Measurements from ENCODE around the gene MAPKAP1. TPM values are rescaled to one million over a fixed set of nuclear protein-coding genes. Genes with fewer than 3 reads are reported as not detected.

The MAPKAP1 gene
- total RNA-seq, 1 donor from 2014 or later = 123 TPM

DNA sequence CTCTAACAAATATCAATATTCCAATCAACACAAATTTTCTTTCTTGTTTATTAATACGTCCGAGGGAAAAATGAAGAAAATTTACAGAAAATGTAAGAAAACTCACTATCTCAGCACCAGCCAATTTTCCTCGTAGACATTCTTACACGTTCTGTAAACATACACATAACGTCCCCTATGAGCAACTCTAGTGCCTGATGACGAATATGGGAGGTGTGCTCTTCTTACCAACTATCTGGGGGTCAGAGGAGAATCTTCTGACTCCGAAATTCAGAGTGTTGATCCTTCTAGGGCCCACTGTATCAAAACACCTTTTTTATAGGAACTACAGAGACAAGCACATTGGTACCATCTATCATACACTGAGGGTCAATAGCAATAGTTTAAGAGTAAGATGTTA is 246.7 kb downstream of the MAPKAP1 start:
- Mint-ChIP-seq H3K4me1 (no peaks in the 10 kb centered on the region), H3K36me3 (ENCODE audit: low read depth) (peaks cover 38% of the 10 kb centered on the region), H3K27me3 (no peaks in the 10 kb centered on the region), H3K9me3 (peaks cover 4% of the 10 kb centered on the region), H3K4me3 (no peak overlapping the region), H3K27ac (no peak overlapping the region)
- no peak for DNase-seq
- intact Hi-C loops (cut with micrococcal nuclease) = no loop called here

- DNase-seq = no peak
- Mint-ChIP-seq H3K27me3 (no peaks in the 10 kb centered on the region), H3K36me3 (ENCODE audit: low read depth) (peaks cover 39% of the 10 kb centered on the region), H3K4me1 (no peaks in the 10 kb centered on the region), H3K4me3 (no peak overlapping the region), H3K9me3 (peaks cover 4% of the 10 kb centered on the region), H3K27ac (no peak overlapping the region)
- intact Hi-C loops (cut with micrococcal nuclease) = no loop called here
Observed at GRCh38 chr9:125457357-125457756, 249.7 kb downstream of the MAPKAP1 start.

DNA sequence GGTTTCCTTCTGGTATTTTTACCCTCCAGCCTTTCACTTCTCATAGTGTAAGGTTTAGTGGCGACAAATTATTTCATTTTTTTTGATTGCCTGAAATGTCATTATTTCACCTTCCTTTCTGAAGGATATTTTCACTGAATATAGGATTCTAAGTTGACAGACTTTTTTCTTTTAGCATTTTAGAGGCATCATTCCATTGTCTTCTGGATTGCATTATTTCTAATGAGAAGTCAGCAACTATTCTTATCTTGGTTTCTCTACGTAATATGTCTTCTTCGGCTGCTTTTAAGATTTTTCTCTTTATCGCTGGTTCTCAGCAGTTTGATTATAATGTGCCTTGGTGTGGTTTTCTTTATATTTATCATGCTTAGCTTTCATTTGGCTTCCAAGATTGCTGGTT is 251.1 kb downstream of the MAPKAP1 start:
- no peak overlapping the region for H3K4me3 Mint-ChIP-seq
- DNase-seq = no peak
- H3K27ac Mint-ChIP-seq = no peak overlapping the region
- H3K9me3 Mint-ChIP-seq = peaks cover 4% of the 10 kb centered on the region
- intact Hi-C loops (cut with micrococcal nuclease) = no loop called here
- H3K4me1 Mint-ChIP-seq = no peaks in the 10 kb centered on the region
- H3K27me3 Mint-ChIP-seq = no peaks in the 10 kb centered on the region
- H3K36me3 Mint-ChIP-seq (ENCODE audit: low read depth) = peaks cover 42% of the 10 kb centered on the region

- H3K27me3 Mint-ChIP-seq = no peaks in the 10 kb centered on the region
- peaks cover 39% of the 10 kb centered on the region for H3K36me3 Mint-ChIP-seq (ENCODE audit: low read depth)
- H3K4me3 Mint-ChIP-seq = no peak overlapping the region
- H3K9me3 Mint-ChIP-seq = peaks cover 4% of the 10 kb centered on the region
- intact Hi-C loops (cut with micrococcal nuclease) = no loop called here
- DNase-seq = no peak
- no peak overlapping the region for H3K27ac Mint-ChIP-seq
- no peaks in the 10 kb centered on the region for H3K4me1 Mint-ChIP-seq
Observed at GRCh38 chr9:125455132-125455531, 251.9 kb downstream of the MAPKAP1 start.

DNA sequence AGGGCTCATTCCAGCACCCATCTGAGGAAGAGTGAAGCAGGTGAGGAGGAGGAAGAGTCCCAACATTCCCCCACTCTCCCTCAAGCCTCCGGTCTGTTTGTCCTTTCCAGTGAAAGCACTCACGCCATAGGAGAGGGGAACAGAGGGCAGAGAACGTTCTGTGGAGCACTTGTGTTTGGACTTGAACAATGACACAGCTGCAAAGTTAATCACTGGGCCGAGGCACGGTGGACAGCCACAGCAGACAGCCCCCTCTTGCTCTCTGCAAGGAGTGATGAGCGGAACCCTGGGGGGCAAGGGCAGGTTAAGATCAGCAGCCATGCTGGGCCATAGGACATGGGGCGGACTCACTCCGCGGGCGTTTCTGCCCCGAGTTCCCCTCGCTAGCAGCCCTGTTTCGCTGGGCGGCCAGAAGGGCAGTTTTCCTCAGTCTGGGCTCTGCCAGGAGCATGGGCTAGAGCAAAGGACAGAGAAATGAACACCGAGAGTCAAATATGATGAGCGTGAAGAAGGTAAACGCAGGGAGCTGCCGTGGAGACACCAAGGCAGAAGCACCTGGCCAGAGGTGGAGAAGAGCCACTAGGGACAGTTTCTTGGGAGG is 259.7 kb downstream of the MAPKAP1 start:
- intact Hi-C loops (cut with micrococcal nuclease) = no loop called here
- no peak for DNase-seq
- H3K36me3 Mint-ChIP-seq (ENCODE audit: low read depth) = peaks cover 11% of the 10 kb centered on the region
- H3K4me3 Mint-ChIP-seq = no peak overlapping the region
- no peaks in the 10 kb centered on the region for H3K27me3 Mint-ChIP-seq
- no peaks in the 10 kb centered on the region for H3K9me3 Mint-ChIP-seq
- peaks cover 2% of the 10 kb centered on the region for H3K4me1 Mint-ChIP-seq
- H3K27ac Mint-ChIP-seq = no peak overlapping the region

DNA sequence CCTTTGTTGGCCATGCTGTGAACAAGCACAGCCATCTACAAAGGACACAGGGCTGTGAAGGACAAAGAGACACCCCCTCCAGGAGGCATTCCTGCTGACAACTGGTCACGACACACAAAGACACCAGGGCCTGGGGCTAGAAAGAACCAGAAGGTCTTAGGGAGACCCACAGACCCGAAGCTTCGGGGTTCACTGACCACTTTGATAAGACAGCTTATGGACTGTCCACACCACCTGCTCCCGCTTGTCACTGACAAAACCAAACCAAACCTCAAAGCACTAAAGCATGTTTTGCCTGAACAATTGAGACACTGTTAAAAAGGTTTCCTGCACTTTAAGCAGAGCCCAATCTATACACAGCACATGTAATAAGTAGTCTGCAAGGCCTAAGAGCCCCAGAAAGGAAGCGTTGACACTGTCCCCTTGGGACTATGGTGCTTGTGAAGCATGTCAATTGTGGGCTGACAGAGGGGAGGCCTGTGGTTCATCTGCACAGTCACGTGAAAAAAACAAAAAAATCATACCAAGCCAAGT is 260.4 kb downstream of the MAPKAP1 start:
- Mint-ChIP-seq H3K27ac (no peak overlapping the region), H3K27me3 (no peaks in the 10 kb centered on the region), H3K4me3 (no peak overlapping the region), H3K4me1 (peaks cover 2% of the 10 kb centered on the region), H3K9me3 (no peaks in the 10 kb centered on the region), H3K36me3 (ENCODE audit: low read depth) (peaks cover 8% of the 10 kb centered on the region)
- no peak for DNase-seq
- intact Hi-C loops (cut with micrococcal nuclease) = no loop called here

- Mint-ChIP-seq H3K27ac (no peak overlapping the region), H3K4me3 (no peak overlapping the region), H3K27me3 (no peaks in the 10 kb centered on the region), H3K9me3 (no peaks in the 10 kb centered on the region), H3K36me3 (ENCODE audit: low read depth) (peaks cover 4% of the 10 kb centered on the region), H3K4me1 (peaks cover 2% of the 10 kb centered on the region)
- DNase-seq = no peak
- intact Hi-C loops (cut with micrococcal nuclease) = no loop called here
Observed at GRCh38 chr9:125444956-125445506, 262.0 kb downstream of the MAPKAP1 start.

DNA sequence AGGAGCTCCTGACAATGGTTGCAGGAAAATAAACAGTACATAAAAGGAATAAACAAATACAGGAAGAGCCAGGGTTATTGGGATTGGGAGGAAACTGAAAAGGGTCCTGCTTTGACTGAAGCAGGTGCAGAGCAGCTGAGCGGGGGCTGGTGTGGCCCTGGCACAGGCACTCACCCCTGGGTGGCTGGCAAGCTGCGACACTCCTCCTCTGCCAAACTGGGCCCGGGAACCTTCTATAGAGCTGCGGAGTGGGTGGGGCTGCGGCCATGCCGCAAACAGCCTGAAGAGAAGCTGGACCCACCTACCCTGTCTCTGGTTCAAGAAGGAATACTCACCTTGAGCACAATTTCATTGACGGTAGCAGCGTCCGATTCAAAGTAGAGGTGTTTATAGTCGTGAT is 262.8 kb downstream of the MAPKAP1 start:
- H3K4me3 Mint-ChIP-seq = no peak overlapping the region
- DNase-seq = no peak
- intact Hi-C loops (cut with micrococcal nuclease) = no loop called here
- peaks cover 2% of the 10 kb centered on the region for H3K4me1 Mint-ChIP-seq
- no peaks in the 10 kb centered on the region for H3K9me3 Mint-ChIP-seq
- no peaks in the 10 kb centered on the region for H3K27me3 Mint-ChIP-seq
- H3K36me3 Mint-ChIP-seq (ENCODE audit: low read depth) = peaks cover 7% of the 10 kb centered on the region
- no peak overlapping the region for H3K27ac Mint-ChIP-seq

GRCh38 chr9:125443367-125443766 is 263.6 kb downstream of the MAPKAP1 start:
- no peak for DNase-seq
- H3K4me3 Mint-ChIP-seq = no peak overlapping the region
- peaks cover 7% of the 10 kb centered on the region for H3K36me3 Mint-ChIP-seq (ENCODE audit: low read depth)
- intact Hi-C loops (cut with micrococcal nuclease) = no loop called here
- no peaks in the 10 kb centered on the region for H3K27me3 Mint-ChIP-seq
- H3K9me3 Mint-ChIP-seq = no peaks in the 10 kb centered on the region
- H3K27ac Mint-ChIP-seq = no peak overlapping the region
- peaks cover 2% of the 10 kb centered on the region for H3K4me1 Mint-ChIP-seq

- Mint-ChIP-seq H3K27ac (no peak overlapping the region), H3K4me1 (no peaks in the 10 kb centered on the region), H3K9me3 (no peaks in the 10 kb centered on the region), H3K27me3 (no peaks in the 10 kb centered on the region), H3K36me3 (ENCODE audit: low read depth) (peaks cover 7% of the 10 kb centered on the region), H3K4me3 (no peak overlapping the region)
- no peak for DNase-seq
- intact Hi-C loops (cut with micrococcal nuclease) = no loop called here
Observed at GRCh38 chr9:125442452-125442851, 264.6 kb downstream of the MAPKAP1 start.

- Mint-ChIP-seq H3K4me3 (no peak overlapping the region), H3K9me3 (no peaks in the 10 kb centered on the region), H3K27ac (no peak overlapping the region), H3K4me1 (no peaks in the 10 kb centered on the region), H3K36me3 (ENCODE audit: low read depth) (peaks cover 8% of the 10 kb centered on the region), H3K27me3 (no peaks in the 10 kb centered on the region)
- intact Hi-C loops (cut with micrococcal nuclease) = no loop called here
- no peak for DNase-seq
Observed at GRCh38 chr9:125440411-125440810, 266.6 kb downstream of the MAPKAP1 start.

DNA sequence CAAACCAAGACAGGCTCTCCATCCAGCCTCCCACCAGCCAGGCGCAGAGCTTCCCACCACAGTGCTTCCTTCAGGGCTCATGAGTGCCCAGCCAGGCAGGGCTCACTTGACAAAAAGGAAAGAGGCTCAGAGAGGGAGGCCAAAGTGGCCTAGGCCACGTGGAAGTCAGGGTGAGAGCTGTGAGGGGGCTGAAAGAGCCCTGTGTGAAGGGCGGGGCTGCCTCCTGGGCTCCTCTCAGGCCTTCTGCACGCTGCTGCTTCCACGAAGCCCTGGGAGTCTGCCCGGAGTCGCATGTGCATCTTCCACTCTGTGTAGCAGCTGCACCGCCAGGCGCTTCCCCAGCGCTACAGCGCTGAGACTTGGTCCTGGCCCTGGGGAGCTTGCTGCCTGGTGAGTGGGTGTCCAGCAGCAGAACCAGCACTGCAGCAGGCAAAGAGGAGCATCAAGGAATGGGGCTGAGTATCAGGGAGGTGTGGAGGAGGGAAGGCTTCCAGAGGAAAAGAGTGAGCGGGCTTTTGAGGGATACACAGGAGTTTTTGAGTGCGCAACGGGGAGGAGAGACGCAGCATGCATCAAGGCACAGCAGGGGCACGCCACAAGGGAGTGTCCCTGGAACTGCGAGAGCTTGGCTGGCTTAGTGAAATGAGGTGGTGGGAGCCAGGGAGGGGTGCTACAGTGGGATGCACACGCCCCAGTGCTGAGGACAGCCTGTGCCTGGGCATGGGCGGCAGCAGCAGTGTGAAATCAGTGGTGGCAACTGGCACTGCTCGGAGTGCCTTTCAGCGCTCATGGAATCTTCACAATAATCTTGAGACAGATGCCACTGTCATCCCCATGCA is 267.4 kb downstream of the MAPKAP1 start:
- H3K9me3 Mint-ChIP-seq = no peaks in the 10 kb centered on the region
- peaks cover 8% of the 10 kb centered on the region for H3K36me3 Mint-ChIP-seq (ENCODE audit: low read depth)
- H3K4me1 Mint-ChIP-seq = no peaks in the 10 kb centered on the region
- DNase-seq = no peak
- no peaks in the 10 kb centered on the region for H3K27me3 Mint-ChIP-seq
- H3K4me3 Mint-ChIP-seq = no peak overlapping the region
- no peak overlapping the region for H3K27ac Mint-ChIP-seq
- intact Hi-C loops (cut with micrococcal nuclease) = no loop called here

DNA sequence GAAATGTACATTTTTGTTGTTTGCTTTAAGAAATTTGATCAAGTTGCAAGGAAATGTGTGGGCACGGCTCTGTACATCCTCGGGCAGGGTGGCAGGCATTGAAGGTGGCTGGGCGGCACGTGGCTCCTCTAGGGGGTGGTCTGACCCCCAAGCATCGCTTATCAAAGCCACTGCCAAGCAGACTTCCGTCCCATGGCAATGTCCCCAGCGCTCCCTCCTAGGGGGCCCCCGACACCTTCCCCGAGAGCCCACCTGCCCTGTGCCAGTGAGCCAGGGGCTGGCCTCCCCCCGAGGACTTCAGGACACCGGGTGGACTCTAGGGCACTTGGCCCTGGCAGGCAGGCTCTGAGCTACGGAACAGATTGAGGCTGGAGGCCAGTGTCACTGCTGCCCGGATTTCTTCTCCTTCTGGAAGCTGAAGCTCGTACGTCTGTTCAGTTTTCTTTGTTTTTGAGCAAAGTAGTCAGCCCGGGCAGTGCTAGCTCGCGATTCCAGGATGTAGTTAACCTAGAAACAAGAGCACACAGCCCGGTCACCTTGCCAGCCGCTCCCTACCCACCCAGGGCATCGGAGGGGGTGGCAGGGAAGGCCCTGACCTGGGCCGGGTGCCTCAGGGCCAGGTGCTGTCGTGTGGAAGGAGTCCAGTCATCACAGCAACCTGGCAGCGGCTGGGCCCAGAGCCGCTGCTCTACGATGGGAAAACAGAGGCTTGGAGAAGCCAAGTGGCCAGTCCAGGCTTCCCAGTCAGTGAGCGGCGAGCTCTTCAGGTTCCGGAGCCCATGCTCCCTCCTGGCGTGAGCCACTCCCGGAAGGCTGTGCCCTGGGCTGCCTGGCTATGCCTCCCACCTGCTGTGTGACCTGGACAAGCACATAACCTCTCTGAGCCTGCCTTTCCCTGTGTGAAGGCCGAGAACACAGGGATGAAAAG is 268.2 kb downstream of the MAPKAP1 start:
- no peaks in the 10 kb centered on the region for H3K27me3 Mint-ChIP-seq
- no peak overlapping the region for H3K4me3 Mint-ChIP-seq
- intact Hi-C loops (cut with micrococcal nuclease) = no loop called here
- peaks cover 6% of the 10 kb centered on the region for H3K36me3 Mint-ChIP-seq (ENCODE audit: low read depth)
- H3K9me3 Mint-ChIP-seq = no peaks in the 10 kb centered on the region
- H3K4me1 Mint-ChIP-seq = no peaks in the 10 kb centered on the region
- no peak for DNase-seq
- H3K27ac Mint-ChIP-seq = no peak overlapping the region
